ENCODE results near the gene SERGEF. TPM values are rescaled to one million over a fixed set of nuclear protein-coding genes. Genes with fewer than 3 reads are reported as not detected.
"Not testable (repeated sequence)": the region's sequence is repeated elsewhere in the genome, so short reads cannot be mapped to it uniquely, and the experiment has no call there.

SERGEF gene
- total RNA-seq, 2 experiments from 2014 or later, result 44.3 to 47.2 TPM

DNA sequence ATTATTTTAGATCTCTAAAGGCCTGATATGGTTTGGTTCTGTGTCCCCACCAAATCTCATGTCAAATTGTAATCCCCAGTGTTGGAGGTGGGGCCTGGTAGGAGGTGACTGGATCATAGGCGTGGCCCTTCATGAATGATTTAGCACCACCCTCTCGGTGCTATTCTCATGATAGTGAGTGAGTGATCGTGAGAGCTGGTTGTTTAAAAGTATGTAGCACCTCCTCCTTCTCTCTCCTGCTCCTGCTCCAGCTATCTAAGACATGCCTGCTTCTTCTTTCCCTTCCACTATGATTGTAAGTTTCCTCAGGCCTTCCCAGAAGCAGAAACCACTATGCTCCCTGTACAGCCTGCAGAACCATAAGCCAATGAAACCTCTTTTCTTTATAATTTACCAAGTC is 114.1 kb downstream of the SERGEF start:
- Mint-ChIP-seq H3K27me3 (no peaks in the 10 kb centered on the region), H3K9me3 (no peaks in the 10 kb centered on the region), H3K27ac (no peak overlapping the region), H3K36me3 (no peaks in the 10 kb centered on the region), H3K4me1 (peaks cover 4% of the 10 kb centered on the region), H3K4me3 (no peak overlapping the region)
- POLR2A ChIA-PET, result no interaction called here
- ATAC-seq (ENCODE audit: low read depth) (no peak), DNase-seq (no peak)

DNA sequence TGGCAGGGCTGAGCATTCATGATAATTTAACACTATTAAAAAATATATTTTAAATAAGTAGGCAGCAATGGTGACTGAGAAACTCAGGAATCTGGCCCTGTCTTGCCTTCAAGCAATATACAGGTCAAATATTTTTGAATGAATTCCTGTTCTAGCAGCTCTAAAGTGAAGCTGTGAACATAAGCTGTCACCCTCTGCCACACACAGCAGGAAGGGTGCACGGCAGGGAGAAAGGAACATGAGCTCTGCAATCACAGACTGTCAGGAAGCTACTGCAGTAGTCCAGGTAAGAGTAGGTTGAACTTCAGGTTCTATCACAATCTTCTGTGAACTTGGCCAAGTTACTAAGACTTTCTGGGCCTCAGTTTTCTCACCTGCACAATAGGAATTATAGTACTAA is 114.8 kb downstream of the SERGEF start:
- Mint-ChIP-seq H3K27me3 (no peaks in the 10 kb centered on the region), H3K4me3 (no peak overlapping the region), H3K9me3 (no peaks in the 10 kb centered on the region), H3K36me3 (no peaks in the 10 kb centered on the region), H3K27ac (no peak overlapping the region), H3K4me1 (peaks cover 4% of the 10 kb centered on the region)
- no peak for DNase-seq
- POLR2A ChIA-PET, result no interaction called here
- no peak for ATAC-seq (ENCODE audit: low read depth)

DNA sequence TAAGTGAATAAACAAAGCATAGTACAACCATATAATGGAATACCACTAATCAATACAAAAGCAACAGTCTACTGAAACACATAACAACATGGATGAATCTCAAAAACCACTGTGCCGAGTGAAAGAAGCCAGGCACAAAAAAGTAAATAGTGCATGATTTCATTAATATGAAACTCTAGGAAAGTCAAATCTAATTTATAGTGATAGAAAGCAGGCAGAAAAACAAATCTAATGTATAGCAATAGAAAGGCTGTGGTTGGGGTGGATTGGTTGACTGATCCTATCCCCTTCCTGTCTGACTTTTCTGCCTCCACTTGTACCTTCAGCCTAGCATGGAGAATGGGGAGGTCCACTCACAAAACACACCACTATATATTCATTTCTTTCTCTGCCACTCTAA is 115.4 kb downstream of the SERGEF start:
- Mint-ChIP-seq H3K9me3 (no peaks in the 10 kb centered on the region), H3K4me1 (peaks cover 4% of the 10 kb centered on the region), H3K27me3 (no peaks in the 10 kb centered on the region), H3K4me3 (no peak overlapping the region), H3K36me3 (no peaks in the 10 kb centered on the region), H3K27ac (no peak overlapping the region)
- POLR2A ChIA-PET, result no interaction called here
- ATAC-seq (ENCODE audit: low read depth) (no peak), DNase-seq (no peak)

DNA sequence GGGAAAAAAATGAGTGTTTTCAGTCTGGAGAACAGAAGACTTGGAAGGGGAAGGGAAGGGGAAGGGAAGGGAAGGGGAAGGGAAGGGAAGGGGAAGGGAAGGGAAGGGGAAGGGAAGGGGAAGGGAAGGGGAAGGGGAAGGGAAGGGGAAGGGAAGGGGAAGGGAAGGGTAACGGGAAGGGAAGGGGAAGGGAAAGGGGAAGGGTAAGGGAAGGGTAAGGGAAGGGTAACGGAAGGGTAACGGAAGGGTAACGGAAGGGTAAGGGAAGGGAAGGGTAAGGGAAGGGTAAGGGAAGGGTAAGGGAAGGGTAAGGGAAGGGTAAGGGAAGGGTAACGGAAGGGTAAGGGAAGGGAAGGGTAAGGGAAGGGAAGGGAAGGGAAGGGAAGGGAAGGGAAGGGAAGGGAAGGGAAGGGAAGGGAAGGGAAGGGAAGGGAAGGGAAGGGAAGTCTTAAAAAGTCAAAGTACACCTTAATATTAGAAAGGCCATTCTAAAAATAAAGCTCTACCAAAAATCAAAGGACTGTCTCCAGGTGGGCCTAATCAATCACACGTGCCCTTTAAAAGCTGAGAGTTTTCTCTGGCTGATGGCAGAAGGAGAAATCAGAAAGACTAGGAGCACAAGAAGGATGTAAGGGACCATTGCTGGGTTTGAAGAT is 116.2 kb downstream of the SERGEF start:
- not testable (repeated sequence) for H3K27me3 Mint-ChIP-seq, H3K27ac Mint-ChIP-seq

DNA sequence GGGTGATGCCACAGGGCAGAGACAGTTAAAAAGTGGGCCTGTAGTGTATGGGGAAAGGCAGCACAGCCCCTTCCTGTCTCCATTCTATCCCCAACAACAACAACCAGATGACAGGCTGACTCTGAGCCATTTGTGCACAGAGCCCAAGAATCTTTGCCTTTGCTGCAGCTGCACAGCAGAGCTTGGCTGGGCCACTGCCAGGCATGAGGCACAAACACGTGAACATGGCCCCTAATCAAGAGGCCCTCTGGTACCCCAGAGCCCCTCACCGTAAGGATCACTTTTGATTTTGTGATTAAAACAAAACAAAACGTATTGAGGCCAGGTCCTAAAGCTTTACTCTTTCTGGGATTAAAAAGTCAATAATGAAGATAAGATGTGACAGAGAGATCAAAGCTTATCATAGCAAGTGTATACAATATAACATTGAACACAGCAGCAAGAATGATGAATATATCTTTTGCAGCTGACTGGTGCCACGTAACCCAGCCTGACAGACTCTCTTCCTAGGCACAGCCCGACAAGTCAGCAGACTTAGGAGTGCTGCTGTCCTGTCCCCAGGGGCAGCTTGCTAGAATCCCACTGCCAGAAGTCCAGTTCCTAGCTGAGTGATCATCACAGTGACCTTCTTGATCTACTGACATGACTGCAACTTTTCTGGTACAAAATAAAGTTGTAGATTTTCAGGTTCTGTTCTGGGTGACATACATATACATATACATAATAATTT is 117.8 kb downstream of the SERGEF start:
- ATAC-seq (ENCODE audit: low read depth) (no peak), DNase-seq (no peak)
- no peak overlapping the region for H3K27ac Mint-ChIP-seq
- no peaks in the 10 kb centered on the region for H3K27me3 Mint-ChIP-seq
- H3K9me3 Mint-ChIP-seq, result no peaks in the 10 kb centered on the region
- POLR2A ChIA-PET, result no interaction called here
- peaks cover 2% of the 10 kb centered on the region for H3K36me3 Mint-ChIP-seq
- no peak overlapping the region for H3K4me3 Mint-ChIP-seq
- H3K4me1 Mint-ChIP-seq, result peaks cover 3% of the 10 kb centered on the region

More for the DNA sequence above, 116.2 kb downstream of the SERGEF start:
- H3K9me3 Mint-ChIP-seq; DNase-seq; H3K4me1 Mint-ChIP-seq; H3K4me3 Mint-ChIP-seq; ATAC-seq (ENCODE audit: low read depth); POLR2A ChIA-PET; H3K36me3 Mint-ChIP-seq: not testable (repeated sequence)

DNA sequence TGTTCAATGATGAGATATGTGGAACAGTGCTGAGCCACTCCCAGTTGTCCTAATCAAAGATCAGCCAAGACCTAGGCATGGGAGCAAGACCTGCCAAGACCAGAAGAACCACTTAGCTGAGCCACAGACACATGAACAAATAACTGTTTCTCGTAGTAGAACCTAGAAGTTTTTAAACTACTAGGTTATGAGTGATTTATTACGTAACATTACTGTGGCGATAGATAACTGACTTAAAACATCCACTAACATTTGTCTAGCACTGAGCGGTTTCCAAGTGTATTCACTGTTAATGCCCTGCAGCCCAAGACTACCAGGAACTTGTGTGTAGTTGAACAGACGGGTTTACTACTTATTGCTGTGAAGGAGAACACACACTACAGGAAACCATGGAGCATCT is 120.4 kb downstream of the SERGEF start:
- Mint-ChIP-seq H3K27me3 (no peaks in the 10 kb centered on the region), H3K27ac (no peak overlapping the region), H3K36me3 (peaks cover 2% of the 10 kb centered on the region), H3K9me3 (no peaks in the 10 kb centered on the region), H3K4me3 (no peak overlapping the region), H3K4me1 (no peaks in the 10 kb centered on the region)
- POLR2A ChIA-PET, result no interaction called here
- ATAC-seq (ENCODE audit: low read depth) (no peak), DNase-seq (no peak)

DNA sequence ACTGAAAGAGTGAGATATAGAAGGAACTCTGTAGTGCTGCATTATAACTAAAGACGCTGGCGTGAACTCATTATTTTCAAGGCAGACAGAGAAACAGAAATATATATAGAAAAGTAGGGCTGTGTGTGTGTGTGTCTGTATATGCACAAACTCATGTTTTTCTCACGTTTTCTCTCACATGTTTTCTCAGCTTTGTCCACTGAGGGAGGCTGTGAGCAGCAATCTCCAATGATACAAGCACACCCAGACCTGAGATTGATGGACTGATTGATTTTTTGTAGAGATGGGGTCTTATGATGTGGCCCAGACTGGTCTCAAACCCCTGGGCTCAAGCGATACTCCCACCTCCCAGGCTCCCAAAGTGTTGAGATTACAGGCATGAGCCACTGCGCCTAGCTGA is 122.5 kb downstream of the SERGEF start:
- no peaks in the 10 kb centered on the region for H3K4me1 Mint-ChIP-seq
- peaks cover 2% of the 10 kb centered on the region for H3K36me3 Mint-ChIP-seq
- H3K9me3 Mint-ChIP-seq, result no peaks in the 10 kb centered on the region
- POLR2A ChIA-PET, result no interaction called here
- H3K27me3 Mint-ChIP-seq, result no peaks in the 10 kb centered on the region
- H3K4me3 Mint-ChIP-seq, result no peak overlapping the region
- DNase-seq (no peak), ATAC-seq (ENCODE audit: low read depth) (no peak)
- no peak overlapping the region for H3K27ac Mint-ChIP-seq

DNA sequence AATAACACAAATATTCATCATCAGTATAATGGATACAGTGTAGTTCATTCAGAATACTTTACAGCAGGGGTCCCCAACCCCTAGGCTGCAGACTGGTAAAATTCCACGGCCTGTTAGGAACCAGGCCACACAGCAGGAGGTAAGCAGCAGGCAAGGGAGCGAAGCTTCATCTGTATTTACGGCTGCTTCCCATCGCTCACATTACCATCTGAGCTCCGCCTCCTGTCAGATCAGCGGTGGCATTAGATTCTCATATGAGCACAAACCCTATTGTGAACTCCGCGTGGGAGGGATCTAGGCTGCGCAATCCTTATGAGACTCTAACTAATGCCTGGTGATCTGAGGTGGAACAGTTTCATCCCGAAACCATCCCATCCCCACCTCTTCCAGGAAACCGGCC is 125.1 kb downstream of the SERGEF start:
- Mint-ChIP-seq H3K4me1 (no peaks in the 10 kb centered on the region), H3K27ac (no peak overlapping the region), H3K36me3 (peaks cover 2% of the 10 kb centered on the region), H3K27me3 (no peaks in the 10 kb centered on the region), H3K9me3 (no peaks in the 10 kb centered on the region), H3K4me3 (no peak overlapping the region)
- ATAC-seq (ENCODE audit: low read depth) (no peak), DNase-seq (no peak)
- POLR2A ChIA-PET, result no interaction called here

DNA sequence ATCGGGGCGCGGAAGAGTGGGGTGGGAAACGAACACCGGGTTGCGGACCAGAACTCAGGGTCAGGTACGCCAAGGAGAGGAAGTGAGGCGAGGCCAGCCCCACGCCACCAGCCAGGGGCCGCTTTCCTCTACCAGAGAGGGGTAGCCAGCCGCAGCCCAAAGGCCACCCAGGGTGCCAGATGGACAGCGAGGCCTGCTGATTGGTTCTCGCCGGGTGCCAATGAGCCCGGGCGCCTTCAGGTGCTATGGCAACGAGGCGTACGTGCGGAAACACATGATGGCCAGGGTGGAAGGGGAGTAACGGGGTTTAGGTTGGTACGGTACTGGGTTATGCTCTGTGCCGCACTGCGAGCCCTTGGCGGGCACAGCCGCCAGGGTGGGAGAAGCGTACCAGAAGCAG is 128.9 kb downstream of the SERGEF start:
- Mint-ChIP-seq H3K4me3 (no peak overlapping the region), H3K27me3 (no peaks in the 10 kb centered on the region), H3K9me3 (no peaks in the 10 kb centered on the region), H3K4me1 (no peaks in the 10 kb centered on the region), H3K36me3 (no peaks in the 10 kb centered on the region), H3K27ac (no peak overlapping the region)
- POLR2A ChIA-PET, result no interaction called here
- DNase-seq, result no peak
- ATAC-seq (ENCODE audit: low read depth), result no peak

DNA sequence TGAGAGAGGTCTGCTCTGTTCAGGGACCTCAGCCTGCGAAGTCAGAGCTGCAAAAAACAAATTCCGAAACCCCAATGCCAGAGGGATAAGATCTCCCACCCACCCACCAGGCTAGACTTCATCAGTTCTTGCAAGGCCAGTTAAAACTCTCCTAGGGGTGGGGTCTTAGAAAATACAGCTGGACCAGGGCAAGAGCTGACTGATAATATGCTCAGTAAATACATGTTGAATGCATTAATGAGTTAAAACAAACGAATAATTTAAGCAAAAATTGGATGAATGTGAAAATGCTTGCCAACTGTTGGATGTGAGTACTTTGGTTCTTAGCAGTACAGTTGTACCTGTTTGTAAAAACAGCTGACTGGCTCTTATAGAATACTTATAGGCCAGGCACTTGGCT is 129.8 kb downstream of the SERGEF start:
- H3K36me3 Mint-ChIP-seq, result peaks cover 3% of the 10 kb centered on the region
- ATAC-seq (ENCODE audit: low read depth), result no peak
- POLR2A ChIA-PET, result no interaction called here
- no peak overlapping the region for H3K4me3 Mint-ChIP-seq
- no peaks in the 10 kb centered on the region for H3K9me3 Mint-ChIP-seq
- no peaks in the 10 kb centered on the region for H3K4me1 Mint-ChIP-seq
- H3K27me3 Mint-ChIP-seq, result no peaks in the 10 kb centered on the region
- no peak for DNase-seq
- no peak overlapping the region for H3K27ac Mint-ChIP-seq

DNA sequence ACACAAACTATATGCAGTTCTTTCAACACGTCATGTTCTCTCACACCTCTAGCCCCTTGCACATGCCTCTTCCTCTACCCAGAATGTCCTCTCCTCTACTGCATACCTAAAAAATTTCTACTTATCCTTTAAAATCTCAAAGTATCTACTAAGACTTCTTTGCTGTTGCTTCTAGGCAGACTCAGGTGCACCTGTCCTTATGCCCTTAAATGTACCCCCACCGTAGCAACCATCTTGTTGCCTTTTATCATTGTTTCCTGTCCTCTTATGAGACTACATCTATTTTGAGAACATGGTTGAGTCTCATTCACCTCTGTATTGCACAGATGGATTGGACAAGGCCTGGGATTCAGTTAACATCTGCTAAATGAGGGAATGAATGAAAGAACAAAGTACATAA is 134.1 kb downstream of the SERGEF start:
- POLR2A ChIA-PET, result no interaction called here
- Mint-ChIP-seq H3K4me3 (no peak overlapping the region), H3K4me1 (no peaks in the 10 kb centered on the region), H3K27ac (no peak overlapping the region), H3K36me3 (peaks cover 8% of the 10 kb centered on the region), H3K27me3 (no peaks in the 10 kb centered on the region), H3K9me3 (no peaks in the 10 kb centered on the region)
- ATAC-seq (ENCODE audit: low read depth) (no peak), DNase-seq (no peak)

DNA sequence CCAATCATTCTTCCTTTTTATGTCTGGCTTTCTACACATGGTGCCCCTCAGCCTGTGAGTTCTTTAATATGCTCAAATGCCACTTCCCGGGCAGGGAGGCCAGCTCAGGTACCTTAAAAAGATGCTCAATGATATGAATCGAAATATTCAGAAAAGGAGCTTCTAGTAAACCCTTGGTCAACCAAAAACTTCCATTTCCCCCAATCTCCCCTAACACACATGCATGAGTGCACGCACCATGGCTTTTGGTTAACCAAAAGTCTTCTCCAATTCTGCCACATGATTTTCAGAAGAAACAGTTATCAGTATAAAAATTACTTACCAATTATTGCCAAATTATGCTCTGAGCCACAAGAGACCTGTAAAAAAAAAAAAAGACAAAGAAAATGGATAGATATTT is 135.0 kb downstream of the SERGEF start:
- no peaks in the 10 kb centered on the region for H3K4me1 Mint-ChIP-seq
- DNase-seq (no peak), ATAC-seq (ENCODE audit: low read depth) (no peak)
- H3K4me3 Mint-ChIP-seq, result no peak overlapping the region
- H3K27me3 Mint-ChIP-seq, result no peaks in the 10 kb centered on the region
- H3K9me3 Mint-ChIP-seq, result no peaks in the 10 kb centered on the region
- H3K27ac Mint-ChIP-seq, result no peak overlapping the region
- POLR2A ChIA-PET, result no interaction called here
- peaks cover 8% of the 10 kb centered on the region for H3K36me3 Mint-ChIP-seq

DNA sequence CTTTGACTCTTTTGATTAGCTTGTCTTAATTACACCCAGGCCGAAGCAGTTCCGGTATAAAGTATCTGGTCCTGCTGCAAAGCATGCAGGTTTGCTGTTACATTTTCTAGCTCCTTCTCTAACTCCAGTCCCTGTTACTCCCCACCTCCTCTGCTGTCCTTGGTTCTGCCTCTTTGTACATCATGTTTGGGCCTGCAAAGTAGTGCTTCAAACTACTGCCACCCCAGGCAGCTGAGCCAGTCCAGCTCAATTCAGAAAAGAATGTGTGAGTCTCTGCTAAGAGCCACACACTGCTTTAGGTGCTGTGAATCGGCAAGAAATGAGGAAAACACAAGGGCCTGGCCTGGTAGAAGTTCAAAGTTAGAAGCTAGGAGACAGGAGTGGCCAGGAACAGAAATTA is 136.0 kb downstream of the SERGEF start:
- no peaks in the 10 kb centered on the region for H3K27me3 Mint-ChIP-seq
- H3K4me1 Mint-ChIP-seq, result no peaks in the 10 kb centered on the region
- H3K9me3 Mint-ChIP-seq, result no peaks in the 10 kb centered on the region
- ATAC-seq (ENCODE audit: low read depth) (no peak), DNase-seq (no peak)
- POLR2A ChIA-PET, result no interaction called here
- no peak overlapping the region for H3K4me3 Mint-ChIP-seq
- peaks cover 11% of the 10 kb centered on the region for H3K36me3 Mint-ChIP-seq
- H3K27ac Mint-ChIP-seq, result no peak overlapping the region

DNA sequence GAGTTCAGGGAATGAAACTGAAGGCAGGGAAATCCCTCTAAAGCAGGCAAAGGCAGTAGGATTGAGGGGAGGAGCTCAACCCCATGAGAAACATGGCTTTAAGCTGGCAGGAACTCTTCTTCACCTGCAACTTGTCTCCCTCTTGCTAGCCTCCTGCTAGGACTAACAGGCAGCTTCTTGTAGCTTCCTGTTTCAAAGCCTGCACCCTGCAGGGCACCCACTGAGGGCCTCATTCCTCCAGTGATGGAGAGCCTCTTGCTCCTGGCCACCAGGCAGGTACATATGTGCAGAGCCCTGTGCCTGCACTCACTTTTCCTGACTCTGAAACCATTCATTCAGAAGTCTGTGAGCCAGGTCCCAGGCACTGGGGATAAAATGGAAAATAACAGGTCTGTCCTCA is 137.0 kb downstream of the SERGEF start:
- H3K9me3 Mint-ChIP-seq, result no peaks in the 10 kb centered on the region
- peaks cover 11% of the 10 kb centered on the region for H3K36me3 Mint-ChIP-seq
- ATAC-seq (ENCODE audit: low read depth) (no peak), DNase-seq (no peak)
- no peak overlapping the region for H3K4me3 Mint-ChIP-seq
- POLR2A ChIA-PET, result no interaction called here
- no peak overlapping the region for H3K27ac Mint-ChIP-seq
- no peaks in the 10 kb centered on the region for H3K4me1 Mint-ChIP-seq
- no peaks in the 10 kb centered on the region for H3K27me3 Mint-ChIP-seq

All from activated naive CD8-positive, alpha-beta T cell treated with anti-CD3 and anti-CD28 coated beads, Interleukin-2, amount 10 ng/mL, durations not matched to agents 7 days and 5 days (primary cell).